Occipital lobe (tissue), 2 donors: ENCODE measurements around the gene SLC36A2. TPM values are rescaled to one million over a fixed set of nuclear protein-coding genes. Genes with fewer than 3 reads are reported as not detected.
"Not testable (repeated sequence)": the region's sequence is repeated elsewhere in the genome, so short reads cannot be mapped to it uniquely, and the experiment has no call there.

Experiments
- DNase-seq: peaks from one replicate; lab custom pipeline; 2025; lab: John Stamatoyannopoulos, UW
- total RNA-seq: library from RNA; depleted of rRNA; stranded (reverse); fragments of >200 nt; gene quantifications from one replicate; pipeline ENCODE4 v1.2.3, GENCODE V29; 2014

The SLC36A2 gene
- not detected for total RNA-seq

DNA sequence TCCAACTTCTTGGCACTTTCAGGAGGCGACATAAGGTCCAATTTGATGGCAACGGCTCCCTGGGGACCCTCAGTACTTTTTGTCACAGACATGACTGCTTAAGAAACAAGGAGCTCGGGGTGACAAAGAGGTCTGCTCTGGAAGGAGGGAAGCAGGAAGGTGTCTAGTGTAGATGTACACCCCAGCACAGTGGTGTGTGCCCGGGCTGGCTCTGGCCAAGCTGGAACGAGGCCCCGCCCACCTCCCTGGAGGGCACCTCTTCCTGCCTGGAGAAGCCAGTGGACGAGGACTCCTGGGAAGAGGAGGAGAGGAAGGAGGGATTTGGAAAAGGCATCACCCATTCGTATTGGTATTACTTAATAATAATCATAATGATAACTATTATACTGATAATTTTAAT lies at the start of gene SLC36A2:
TSS of gene SLC36A2 (minus strand) at position 191 of the 400 bp plus-strand sequence. CDS start at position 92, 99 bp downstream.
- DNase-seq, result no peak

DNA sequence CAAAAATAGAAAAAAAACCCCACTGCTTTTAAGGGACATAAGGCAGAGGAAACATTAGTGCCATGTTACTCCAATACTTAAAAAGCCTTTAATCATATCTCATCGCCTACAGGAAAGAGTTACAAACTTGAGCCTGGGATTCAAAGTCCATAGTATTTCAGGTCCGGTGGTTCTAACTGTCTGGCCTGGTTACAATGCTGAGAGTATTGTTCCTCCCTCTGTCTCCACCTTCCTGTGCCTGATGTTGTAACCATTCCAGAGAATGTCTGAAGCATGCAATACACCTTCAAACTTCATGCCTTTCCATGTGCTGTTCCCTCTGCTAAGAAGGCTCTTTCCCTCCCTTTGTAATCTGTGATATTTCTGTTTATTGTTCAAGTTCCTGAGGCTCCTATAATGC lies 41.6 kb upstream of the SLC36A2 start:
- DNase-seq, result no peak

DNA sequence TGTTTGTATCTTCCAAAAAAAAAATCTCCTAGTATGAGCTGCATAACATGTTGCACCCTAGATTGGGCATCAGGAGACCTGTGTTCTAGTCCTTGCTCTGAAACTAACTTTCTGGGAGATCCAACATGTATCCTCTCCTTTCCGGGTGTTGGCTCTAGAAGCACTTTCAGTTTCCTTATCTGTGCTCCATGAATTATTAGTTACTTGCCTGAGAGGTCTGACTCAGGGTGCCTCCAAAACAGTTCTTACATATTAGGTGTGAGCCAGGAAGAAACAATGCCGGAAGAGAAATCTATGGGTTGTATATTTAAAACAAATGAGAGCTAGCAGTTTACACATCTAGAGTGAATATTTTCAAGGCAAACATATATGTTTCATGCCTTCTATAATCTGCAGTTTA lies 36.7 kb upstream of the SLC36A2 start:
- DNase-seq, result no peak

DNA sequence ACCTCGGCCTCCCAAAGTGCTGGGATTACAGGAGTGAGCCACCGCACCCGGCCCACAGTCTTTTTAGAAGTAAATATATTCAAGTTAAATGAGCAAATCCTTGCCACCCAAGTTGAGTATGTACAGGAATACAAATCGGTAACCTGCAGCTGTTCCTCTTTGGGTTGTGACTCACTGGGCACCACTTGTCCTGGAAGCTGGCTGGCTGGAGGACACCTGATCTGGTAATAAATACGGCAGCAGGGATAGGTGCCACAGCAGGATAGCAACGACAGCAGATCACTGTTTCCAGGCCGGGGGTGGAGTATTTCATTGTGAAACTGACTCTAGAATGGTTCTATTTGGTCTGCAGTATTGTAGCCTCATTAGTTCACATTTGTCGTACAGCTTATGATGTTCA lies 35.7 kb upstream of the SLC36A2 start:
- no peak for DNase-seq

DNA sequence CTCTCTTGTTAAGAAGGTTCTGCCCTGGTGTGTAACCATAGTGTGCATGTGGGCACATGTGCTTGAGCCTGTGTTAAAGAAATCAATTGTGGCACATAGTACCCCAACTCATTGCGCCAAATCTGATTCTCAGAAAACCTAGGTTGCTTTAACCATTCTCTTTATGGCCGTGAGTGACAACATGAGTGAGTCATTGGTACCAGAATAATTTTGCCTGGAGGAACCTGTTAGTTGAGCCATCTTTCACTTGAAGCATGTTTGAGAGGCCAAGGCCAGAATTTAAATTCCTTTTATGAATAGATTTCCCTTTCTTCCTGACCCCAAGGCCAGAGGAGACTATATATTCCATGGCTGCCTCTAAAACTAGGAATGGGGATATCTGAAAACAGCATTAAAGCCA lies 35.2 kb upstream of the SLC36A2 start:
- no peak for DNase-seq

DNA sequence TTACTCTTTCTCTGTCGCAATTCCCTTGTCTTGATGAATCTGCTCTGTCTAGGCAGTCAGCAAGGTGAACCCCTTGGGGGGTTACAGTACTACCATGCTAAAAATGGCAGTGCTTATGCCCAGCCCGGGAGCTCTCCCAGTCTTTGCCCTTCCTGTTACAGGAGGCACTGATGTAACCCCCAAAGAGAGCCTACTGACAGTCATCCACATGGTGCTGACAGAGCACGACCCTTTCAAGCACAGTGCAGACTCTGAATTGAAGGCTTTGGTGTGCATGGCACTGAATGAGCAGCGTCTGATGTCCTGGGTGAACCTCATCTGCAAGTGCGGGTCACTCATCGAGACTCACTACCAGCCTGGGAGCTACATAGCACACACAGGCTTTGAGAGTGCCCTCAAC lies 34.5 kb upstream of the SLC36A2 start:
- no peak for DNase-seq

DNA sequence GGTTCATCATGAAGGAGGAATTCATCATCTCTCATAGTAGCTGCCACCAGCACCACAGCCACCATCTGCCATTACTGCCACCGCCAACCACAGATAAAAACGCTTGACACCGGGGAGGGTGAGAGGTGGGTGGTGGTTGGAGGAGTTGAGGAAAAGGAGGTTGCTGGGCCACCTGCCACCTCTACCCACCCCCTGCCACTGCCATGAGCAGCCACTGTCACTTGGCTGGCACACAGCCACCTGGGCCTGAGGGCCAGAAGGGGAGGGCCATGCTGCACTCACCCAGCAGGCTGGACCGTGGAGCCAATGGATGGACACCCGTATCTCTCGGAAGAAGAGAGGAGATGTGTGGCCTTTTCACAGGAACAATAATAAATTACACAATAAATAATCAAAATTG lies 31.3 kb upstream of the SLC36A2 start:
- no peak for DNase-seq

DNA sequence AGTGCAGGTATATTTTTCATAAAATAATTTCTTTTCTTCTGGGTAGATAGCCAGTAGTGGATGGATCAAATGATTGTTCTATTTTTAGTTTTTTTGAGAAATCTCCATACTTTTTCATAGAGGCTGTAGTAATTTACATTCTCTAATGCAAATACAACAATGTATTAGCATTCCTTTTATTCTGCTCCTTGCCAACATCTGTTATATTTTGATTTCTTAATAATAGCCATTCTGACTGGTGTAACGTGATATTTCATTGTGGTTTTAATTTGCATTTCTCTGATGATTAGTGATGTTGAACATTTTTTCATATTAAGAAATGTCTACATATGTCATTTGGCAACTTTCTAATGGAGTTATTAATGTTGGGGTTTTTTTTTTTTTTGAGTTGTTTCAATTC lies 27.2 kb upstream of the SLC36A2 start:
- DNase-seq, result no peak

DNA sequence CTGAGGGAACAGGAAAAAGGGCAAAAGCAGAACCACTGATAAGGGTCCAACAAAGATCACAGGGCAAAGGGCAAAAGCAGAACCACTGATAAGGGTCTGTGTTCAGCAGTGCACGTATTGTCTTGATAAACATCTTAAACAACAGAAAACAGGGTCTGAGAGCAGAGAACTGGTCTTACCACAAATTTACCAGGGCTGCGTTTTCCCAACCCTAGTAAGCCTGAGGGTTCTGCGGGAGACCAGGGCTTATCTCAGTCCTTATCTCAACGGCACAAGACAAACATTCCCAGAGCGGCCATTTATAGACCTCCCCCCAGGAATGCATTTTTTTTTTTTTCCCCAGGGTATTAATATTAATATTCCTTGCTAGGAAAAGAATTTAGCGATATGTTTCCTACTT lies 19.7 kb upstream of the SLC36A2 start:
- DNase-seq, result not testable (repeated sequence)

DNA sequence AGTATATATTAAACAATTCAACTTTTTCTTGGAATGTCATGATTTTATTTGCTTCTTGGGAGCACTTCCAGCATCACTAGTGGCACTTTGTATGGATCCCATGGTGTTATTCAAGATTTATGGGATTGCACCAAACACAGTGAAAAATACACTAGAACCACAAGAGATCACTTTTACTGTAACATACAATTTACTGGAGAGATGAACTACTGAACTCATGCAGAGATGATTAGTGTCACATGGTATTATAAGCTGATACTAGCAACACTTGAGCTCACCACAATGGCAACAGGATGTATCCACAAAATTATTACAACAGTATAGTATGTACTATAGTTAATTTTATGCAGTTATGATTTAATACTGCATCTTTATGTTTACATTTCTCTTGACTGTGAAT lies 16.3 kb upstream of the SLC36A2 start:
- no peak for DNase-seq

DNA sequence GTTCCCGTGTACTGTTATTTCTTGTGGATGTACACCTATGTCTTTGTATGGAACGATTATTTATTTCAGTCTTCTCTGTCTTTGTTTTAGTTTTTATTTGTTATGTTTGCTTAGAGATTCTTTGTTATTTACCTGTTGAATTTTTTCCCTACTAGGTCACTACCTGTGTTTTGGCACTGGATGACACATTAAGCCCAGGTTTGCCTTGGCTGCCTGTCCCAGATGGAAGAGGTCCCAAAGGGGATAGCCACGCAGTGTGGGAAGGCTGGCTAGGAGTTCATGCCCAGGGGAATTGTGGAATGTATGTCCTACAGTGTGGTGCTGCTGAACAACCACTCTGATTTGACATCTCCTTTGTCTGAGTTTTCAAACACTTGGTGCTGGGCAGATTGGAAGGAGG lies 15.6 kb upstream of the SLC36A2 start:
- DNase-seq, result no peak

DNA sequence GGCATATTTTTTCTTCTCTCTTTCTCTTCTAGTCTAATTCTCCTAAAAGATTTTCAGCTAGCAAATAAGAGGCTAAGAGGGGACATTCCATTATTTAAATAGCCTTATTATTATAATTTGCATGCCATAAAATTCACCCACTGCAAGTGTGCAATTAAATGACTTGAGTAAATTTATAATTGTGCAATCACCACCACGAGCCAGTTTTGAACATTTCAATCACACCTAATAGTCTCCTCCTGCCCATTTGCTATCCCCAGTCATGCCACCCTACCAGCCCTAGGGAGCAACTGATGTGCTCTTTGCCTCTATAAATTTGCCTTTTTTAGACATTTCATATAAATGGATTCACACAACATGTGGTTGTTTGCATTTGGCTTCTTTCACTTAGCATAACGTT lies 12.0 kb upstream of the SLC36A2 start:
- DNase-seq, result no peak

DNA sequence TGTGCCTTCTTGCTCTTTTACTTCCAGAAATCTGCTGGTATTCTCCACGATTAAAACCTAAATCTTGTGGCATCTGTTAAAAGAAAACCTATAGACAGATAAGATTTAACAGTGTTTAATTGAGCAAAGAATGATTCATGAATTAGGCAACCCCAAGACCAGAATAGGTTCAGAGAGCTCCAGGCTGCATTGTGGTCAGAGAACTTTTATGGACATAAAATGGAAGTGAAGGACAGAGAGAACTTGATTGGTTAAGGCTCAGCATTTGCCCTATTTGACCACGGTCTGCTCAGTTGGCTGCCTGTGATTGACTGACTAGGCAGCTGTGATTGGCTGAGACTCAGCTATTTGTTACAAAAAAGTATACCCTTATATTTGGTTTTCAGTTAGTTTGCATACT lies 10.4 kb upstream of the SLC36A2 start:
- no peak for DNase-seq

DNA sequence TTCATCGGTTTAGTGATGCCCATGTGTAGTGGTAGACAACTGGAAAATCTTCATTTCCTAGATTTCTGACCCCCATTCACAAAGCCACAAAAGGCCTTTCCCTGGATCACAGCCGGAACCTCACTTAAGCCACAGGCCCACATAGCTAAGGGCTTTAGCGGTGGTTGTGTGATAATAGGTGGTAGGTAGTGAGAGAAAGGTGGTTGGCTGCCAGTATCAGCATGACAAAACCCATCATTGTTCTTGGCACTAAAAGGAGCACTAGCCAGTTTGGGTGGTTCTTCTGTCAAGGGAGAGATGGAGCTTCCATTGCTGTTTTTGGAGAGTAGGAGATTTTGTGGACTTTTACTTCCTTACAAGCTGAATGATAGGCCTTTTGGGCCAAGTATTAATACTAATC lies 9.7 kb upstream of the SLC36A2 start:
- DNase-seq, result no peak

DNA sequence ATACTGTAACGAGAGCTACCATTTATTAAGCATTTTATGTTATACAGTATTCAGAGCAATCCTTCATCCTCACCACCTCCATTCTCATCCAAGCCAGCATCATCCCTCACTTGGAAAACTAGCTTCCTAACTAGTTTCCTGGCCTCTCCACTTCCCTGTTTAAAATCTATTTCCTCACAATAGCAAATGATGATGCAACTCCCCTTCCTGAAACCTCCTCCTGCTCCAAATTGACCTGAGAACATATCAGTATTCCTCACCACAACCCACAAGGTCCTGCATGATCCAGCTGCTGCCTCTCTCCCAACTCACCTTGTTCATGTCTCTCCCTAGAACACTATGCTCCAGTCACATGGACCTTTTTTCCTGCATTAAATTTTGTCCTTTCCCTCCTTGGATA lies 4.3 kb upstream of the SLC36A2 start:
- DNase-seq, result no peak

DNA sequence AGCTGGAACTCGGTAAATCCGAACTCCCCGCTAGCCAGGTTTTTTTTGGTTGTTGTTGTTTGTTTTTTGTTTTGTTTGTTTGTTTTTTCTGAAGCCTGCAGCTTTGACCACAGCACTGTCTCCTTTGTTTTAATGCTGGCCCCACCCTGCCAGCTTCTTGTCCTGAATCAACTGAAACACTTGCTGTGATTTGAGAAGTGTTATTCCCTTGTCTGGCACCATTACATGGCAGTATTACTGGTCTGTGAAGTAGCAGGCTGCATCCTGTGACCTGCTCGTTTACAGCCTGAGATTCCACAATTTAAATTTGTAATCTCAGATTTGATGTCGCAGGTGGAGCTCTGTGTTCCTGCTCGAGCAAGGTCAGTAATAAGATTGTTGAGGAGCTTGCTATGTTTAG lies 1.4 kb upstream of the SLC36A2 start:
- DNase-seq, result no peak

DNA sequence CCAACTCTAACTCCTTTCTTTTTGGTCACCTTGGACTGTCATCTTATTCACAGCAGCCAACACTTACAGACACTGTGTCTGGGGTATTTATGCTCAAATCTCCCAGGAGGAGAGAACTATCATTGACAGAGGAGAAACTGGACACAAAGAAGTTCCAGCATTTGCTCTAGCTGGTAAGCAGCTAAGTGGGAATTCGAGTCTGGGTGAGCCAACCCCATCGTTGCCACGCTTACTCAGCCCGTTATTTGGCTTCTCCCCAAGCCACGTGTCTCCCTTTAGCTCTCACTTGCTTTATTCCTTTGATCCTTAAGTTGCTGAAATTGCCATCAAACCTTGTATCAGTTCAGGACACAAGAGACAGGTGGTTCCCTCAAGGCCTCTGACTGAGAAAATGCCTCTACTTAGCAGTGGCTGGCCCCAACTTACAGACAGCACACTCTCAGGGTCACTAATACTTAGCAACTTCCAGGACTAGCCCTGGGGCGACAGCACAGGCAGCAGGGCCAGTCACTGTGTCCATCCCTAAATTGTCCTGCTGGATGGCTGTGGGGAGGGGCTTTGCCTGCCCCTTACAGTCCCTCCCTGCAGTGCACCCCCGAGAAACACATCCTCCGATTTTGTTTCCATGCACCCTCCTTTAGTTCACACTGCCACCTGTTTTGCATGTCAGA lies 1.4 kb downstream of the SLC36A2 start:
- DNase-seq, result no peak

DNA sequence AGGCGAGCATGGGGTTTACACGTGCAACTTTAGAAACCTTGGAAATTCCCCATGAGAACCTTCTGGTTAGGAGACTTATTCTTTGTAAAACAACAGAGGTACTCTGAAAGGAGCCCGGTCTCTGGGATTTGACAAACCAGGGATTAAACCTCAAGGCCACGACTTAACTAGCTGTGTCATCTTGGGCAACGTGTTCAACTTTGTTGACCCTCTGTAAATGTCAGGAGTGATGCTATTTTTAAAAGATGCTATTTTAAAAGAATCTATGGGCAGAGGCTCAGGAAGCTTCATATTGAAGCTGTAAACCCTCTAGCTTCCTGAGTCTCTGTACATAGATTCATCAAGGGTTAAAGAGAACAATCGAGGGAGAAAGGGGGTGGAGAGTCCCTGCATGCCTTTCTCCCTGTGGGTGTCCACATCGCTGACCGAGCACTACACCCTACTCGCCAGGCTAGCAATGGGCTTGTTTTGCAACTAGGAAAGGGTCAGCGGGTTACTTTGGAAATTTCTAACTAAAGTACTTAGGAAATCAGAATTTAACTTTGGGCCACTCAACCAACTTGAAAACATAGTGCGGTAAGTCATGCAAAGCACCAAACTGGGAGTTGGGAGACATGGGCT lies 2.1 kb downstream of the SLC36A2 start:
- no peak for DNase-seq

DNA sequence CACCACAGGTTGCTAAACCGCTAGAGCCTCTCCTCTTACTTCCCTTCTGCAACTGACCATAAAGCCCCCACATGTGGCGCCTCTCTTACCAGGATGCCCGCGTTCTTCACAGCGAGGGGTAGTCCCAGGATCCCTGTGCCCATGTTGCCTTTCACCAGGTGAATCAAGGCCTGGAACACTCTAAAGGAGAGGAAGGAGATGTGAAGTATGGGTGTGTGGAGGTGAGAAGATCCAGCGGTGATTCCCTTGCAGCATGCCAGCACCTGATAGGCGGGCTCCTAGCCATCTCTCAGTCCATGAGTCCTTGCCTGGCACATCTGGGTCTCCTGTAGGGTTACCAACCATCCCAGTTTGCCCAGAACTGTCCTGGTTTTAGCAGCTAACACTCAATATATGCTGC lies 3.3 kb downstream of the SLC36A2 start:
- no peak for DNase-seq

DNA sequence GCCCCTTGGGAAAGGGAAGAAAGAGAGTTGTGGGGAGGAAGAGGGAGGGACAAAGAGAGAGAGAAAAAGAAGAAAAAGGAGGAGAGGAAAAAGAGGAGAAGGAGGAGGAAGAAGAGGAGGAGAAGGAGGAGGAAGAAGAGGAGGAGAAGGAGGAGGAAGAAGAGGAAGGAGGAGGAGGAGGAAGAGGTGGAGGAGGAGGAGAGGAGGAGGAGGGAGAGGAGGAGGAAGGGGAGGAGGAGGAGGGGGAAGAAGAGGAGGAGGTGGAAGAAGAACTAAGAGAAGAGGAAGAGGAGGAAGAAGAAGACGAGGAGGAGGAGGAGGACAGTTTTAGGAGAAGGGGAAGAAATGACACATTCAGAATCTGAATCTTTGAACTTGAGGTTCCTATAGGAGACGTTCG lies 7.4 kb downstream of the SLC36A2 start:
- DNase-seq, result no peak

DNA sequence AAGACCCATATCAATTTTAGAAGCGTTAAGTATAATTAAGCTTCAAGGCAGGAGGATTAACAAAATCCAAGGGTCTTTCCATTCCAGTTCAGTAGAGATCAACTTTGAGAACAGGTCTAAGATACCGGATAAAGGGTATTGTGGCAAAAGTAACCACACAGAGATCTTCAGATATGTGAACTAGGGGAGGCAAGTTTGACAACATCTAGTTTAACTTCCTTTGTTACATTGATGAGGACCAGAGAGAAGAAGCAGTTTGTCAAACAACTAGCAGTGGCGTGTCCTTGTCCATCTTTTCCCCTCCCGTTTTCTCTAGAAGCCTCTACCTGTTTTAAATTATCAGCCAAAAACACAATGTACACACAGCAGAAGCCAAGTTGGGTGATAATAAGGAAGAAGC lies 8.6 kb downstream of the SLC36A2 start:
- DNase-seq, result no peak

DNA sequence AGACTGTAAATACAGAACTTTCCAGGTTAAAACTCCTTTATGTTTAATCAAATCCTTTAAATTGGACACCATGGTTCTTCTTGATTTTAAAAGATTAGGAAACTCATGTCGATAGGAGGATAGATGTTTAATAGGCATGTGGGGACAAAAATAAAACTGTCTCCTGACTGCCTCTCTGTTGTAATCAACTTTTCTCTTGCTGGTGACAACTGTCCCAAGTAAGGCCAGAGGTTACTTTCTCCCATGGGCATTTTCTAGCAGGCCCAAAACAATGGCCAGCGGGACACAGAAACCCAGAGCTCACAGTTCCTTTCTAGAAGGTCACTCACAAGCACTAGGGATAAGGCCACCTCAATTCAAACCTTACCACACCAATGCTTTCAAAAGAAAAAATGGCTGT lies 14.5 kb downstream of the SLC36A2 start:
- DNase-seq, result no peak

DNA sequence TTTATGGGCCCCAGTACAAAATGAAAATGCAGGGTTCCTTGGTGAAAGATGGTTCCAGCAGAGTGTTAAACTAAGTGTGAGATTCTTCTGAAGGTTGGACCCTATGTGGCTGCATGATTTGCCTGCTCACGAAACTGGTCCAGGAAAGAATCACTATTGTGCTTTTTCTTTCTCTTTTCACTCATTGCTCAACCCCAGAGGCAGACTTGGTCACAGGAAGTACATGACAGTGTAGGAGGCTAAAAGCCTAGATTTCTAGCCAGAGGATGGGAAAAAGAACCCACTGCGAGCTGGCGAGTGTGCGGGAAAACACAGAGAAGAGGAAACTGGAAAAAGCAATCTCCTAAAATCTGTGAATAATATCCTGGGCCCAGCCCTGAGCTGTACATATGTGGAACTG lies 18.6 kb downstream of the SLC36A2 start:
- no peak for DNase-seq

DNA sequence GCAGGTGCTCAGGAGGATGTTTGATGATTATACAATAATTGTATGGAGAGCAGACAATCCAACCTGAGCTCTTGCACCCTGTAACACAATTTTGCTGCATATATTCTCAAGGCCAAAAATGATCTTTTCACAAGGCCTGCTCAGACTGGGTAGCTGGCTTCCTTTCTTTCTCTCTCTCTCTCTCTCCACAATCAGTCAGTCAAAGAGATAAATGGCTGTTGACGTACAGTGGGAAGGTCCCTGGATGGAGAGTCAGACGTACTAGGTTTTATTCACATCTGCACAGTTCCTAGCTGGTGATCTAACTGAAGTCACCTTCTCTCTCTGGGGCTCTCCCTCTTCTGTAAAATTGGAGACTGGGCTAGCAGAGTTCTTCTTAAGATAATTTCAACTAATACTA lies 19.8 kb downstream of the SLC36A2 start:
- DNase-seq, result no peak
